HepG2 (cell line): Measurements from ENCODE around the gene STIP1. TPM values are rescaled to one million over a fixed set of nuclear protein-coding genes. Genes with fewer than 3 reads are reported as not detected.

Source experiments
- ELF4 ChIP-seq: sonication (generic); formaldehyde crosslinking; IDR thresholded peaks from 2 replicates; pipeline ENCODE4 v1.5.0; 2020; ENCODE audit warnings: missing genetic modification reagents, mild to moderate bottlenecking, moderate library complexity, borderline replicate concordance
- HMGA1 ChIP-seq: sonication (generic); formaldehyde crosslinking; conservative IDR thresholded peaks from 2 replicates; pipeline ENCODE4 v1.4.0; 2020; ENCODE audit warnings: missing genetic modification reagents
- HNRNPH1 ChIP-seq: fragments of 200-400 bp; formaldehyde crosslinking; optimal IDR thresholded peaks from 2 replicates; pipeline ENCODE3; 2017; ENCODE audit warnings: mild to moderate bottlenecking, low read depth, low read length
- KMT2B ChIP-seq: IDR thresholded peaks from 2 replicates; pipeline ENCODE4 v1.6.1; 2016; ENCODE audit warnings: missing genetic modification reagents, missing compliant biosample characterization
- NPAS2 ChIP-seq: sonication (generic); formaldehyde crosslinking; IDR thresholded peaks from 2 replicates; pipeline ENCODE4 v1.8.0; 2022; ENCODE audit warnings: mild to moderate bottlenecking, missing genetic modification reagents, borderline replicate concordance
- RFX3 ChIP-seq: IDR thresholded peaks from 2 replicates; pipeline ENCODE4 v1.6.1; 2016; ENCODE audit warnings: missing biosample characterization, missing genetic modification reagents
- SPEN ChIP-seq: sonication (generic); formaldehyde crosslinking; IDR thresholded peaks from 2 replicates; pipeline ENCODE4 v1.5.1; 2020; ENCODE audit warnings: low read depth, mild to moderate bottlenecking, missing genetic modification reagents
- TCF7L2 ChIP-seq: IDR thresholded peaks from 2 replicates; pipeline ENCODE4 v1.6.1; 2011; ENCODE audit warnings: mild to moderate bottlenecking, low read depth, low read length, moderate library complexity
- ZFP41 ChIP-seq: sonication (generic); formaldehyde crosslinking; IDR thresholded peaks from 2 replicates; pipeline ENCODE4 v1.4.0; 2020; ENCODE audit warnings: mild to moderate bottlenecking, missing genetic modification reagents, borderline replicate concordance
- ZNF20 ChIP-seq: sonication (generic); formaldehyde crosslinking; IDR thresholded peaks from 2 replicates; pipeline ENCODE4 v1.4.0; 2020; ENCODE audit warnings: mild to moderate bottlenecking, moderate library complexity, missing genetic modification reagents
- ZNF205 ChIP-seq: IDR thresholded peaks from 2 replicates; pipeline ENCODE4 v1.6.1; 2018; ENCODE audit warnings: missing biosample characterization, missing genetic modification reagents
- ZNF441 ChIP-seq: sonication (generic); formaldehyde crosslinking; IDR thresholded peaks from 2 replicates; pipeline ENCODE4 v1.7.0; 2021; ENCODE audit warnings: missing genetic modification reagents, borderline replicate concordance
- ZNF772 ChIP-seq: sonication (generic); formaldehyde crosslinking; IDR thresholded peaks from 2 replicates; pipeline ENCODE4 v1.5.0; 2020; ENCODE audit warnings: mild to moderate bottlenecking, missing genetic modification reagents
- ZNF781 ChIP-seq: sonication (generic); formaldehyde crosslinking; IDR thresholded peaks from 2 replicates; pipeline ENCODE4 v1.5.1; 2020; ENCODE audit warnings: borderline replicate concordance, mild to moderate bottlenecking, missing genetic modification reagents; ENCODE audit errors: not compliant biosample characterization
- polyA plus RNA-seq, 8 experiments: library from polyadenylated mRNA; depleted of rRNA in 3 of 8; stranded (reverse) in 7 of 8; unstranded in 1 of 8; fragments of >200 nt; fragmentation: Illumina TruSeq in 4 of 8; extraction: Trizol in 4 of 8; gene quantifications; 2 replicates each; pipeline versions ENCODE4 v1.2.1 to v1.2.3, GENCODE V29; 2011 to 2016; ENCODE audit warnings: low read depth in 4 of 8, missing spikeins in 1 of 8, mixed read lengths in 1 of 8; ENCODE audit not compliant: insufficient read depth in 1 of 8
- total RNA-seq, 5 experiments: library from RNA; depleted of rRNA; stranded (reverse); fragments of >200 nt; fragmentation: Illumina TruSeq; extraction: Trizol; gene quantifications; 2 replicates each; pipeline ENCODE4 v1.2.3, GENCODE V29; 2016; ENCODE audit warnings: low read depth in 1 of 5
- TF ChIP-seq, protein P1 (sequence below): sonication (generic); formaldehyde crosslinking; IDR thresholded peaks from 2 replicates; pipeline ENCODE4 v1.4.0; 2020; ENCODE audit warnings: missing genetic modification reagents
- TF ChIP-seq, protein P2 (sequence below): sonication (generic); formaldehyde crosslinking; IDR thresholded peaks from 2 replicates; pipeline ENCODE4 v1.4.0; 2020; ENCODE audit warnings: missing genetic modification reagents
- TF ChIP-seq, protein P3 (sequence below): sonication (generic); formaldehyde crosslinking; IDR thresholded peaks from 2 replicates; pipeline ENCODE4 v1.4.0; 2020; ENCODE audit warnings: missing genetic modification reagents, borderline replicate concordance
- TF ChIP-seq, protein P4 (sequence below): IDR thresholded peaks from 2 replicates; pipeline ENCODE4 v1.6.1; 2016
- TF ChIP-seq, protein P5 (sequence below): IDR thresholded peaks from 2 replicates; pipeline ENCODE4 v1.6.1; 2012; ENCODE audit warnings: inconsistent platforms
- TF ChIP-seq, protein P6 (sequence below): sonication (generic); formaldehyde crosslinking; IDR thresholded peaks from 2 replicates; pipeline ENCODE4 v1.4.0; 2020; ENCODE audit warnings: missing genetic modification reagents

STIP1 gene
- total and polyA plus RNA-seq, 2 of the 13 experiments (the other 11 are each of a cell fraction or from before 2014, with no cell fraction given), result 81.1 to 217 TPM

DNA sequence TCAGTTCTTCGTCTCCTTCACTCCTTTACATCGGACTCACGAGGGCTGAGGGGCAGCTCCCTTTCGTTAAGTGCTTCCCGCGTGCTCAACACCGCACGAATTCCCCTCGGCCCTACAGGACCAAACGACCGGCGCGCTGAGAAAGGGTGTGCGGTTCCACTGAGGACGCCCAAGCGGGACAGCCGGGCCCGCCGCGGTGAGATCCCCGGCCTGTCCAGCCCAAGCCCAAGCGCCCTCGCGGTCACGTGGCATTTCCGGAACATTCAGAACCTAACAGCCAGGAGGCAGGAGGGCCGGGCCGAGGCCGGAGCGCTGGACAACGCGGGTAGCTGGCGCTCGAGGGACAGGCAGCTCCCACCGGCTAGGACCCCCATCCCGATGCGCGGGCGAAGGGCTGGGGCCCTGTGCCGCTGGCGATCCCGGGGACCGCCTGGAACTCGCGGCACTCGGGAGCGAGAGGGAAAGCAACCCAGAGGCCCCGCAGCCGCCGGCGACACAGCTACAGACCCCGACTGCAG is 737 bp upstream of the STIP1 start (continued):
- TF ChIP-seq ZFP41 (CRISPR knock-in tag) (peak; percentile 93; the same call in 1 of the 2 replicates), TCF7L2 (no peak), ZNF441 (peak; percentile 90), ZNF781 (CRISPR knock-in tag) (peak; percentile 91), HMGA1 (no peak), RFX3 (CRISPR knock-in tag) (no peak), KMT2B (CRISPR knock-in tag) (peak; percentile 84), ZNF20 (peak; percentile 56; the same call in 1 of the 2 replicates), ZNF205 (CRISPR knock-in tag) (peak; percentile 71; the same call in 1 of the 2 replicates), NPAS2 (CRISPR knock-in tag) (no peak), SPEN (CRISPR knock-in tag) (peak; percentile 87), ZNF772 (CRISPR knock-in tag) (peak; percentile 93), ELF4 (no peak), HNRNPH1 (no peak)
- TF ChIP-seq, protein P1, sequence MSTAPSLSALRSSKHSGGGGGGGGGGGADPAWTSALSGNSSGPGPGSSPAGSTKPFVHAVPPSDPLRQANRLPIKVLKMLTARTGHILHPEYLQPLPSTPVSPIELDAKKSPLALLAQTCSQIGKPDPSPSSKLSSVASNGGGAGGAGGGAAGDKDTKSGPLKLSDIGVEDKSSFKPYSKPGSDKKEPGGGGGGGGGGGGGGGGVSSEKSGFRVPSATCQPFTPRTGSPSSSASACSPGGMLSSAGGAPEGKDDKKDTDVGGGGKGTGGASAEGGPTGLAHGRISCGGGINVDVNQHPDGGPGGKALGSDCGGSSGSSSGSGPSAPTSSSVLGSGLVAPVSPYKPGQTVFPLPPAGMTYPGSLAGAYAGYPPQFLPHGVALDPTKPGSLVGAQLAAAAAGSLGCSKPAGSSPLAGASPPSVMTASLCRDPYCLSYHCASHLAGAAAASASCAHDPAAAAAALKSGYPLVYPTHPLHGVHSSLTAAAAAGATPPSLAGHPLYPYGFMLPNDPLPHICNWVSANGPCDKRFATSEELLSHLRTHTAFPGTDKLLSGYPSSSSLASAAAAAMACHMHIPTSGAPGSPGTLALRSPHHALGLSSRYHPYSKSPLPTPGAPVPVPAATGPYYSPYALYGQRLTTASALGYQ, result peak; percentile 36; the same call in 1 of the 2 replicates
- TF ChIP-seq, protein P2, sequence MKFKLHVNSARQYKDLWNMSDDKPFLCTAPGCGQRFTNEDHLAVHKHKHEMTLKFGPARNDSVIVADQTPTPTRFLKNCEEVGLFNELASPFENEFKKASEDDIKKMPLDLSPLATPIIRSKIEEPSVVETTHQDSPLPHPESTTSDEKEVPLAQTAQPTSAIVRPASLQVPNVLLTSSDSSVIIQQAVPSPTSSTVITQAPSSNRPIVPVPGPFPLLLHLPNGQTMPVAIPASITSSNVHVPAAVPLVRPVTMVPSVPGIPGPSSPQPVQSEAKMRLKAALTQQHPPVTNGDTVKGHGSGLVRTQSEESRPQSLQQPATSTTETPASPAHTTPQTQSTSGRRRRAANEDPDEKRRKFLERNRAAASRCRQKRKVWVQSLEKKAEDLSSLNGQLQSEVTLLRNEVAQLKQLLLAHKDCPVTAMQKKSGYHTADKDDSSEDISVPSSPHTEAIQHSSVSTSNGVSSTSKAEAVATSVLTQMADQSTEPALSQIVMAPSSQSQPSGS (CRISPR knock-in tag), result peak; percentile 41
- TF ChIP-seq, protein P3, sequence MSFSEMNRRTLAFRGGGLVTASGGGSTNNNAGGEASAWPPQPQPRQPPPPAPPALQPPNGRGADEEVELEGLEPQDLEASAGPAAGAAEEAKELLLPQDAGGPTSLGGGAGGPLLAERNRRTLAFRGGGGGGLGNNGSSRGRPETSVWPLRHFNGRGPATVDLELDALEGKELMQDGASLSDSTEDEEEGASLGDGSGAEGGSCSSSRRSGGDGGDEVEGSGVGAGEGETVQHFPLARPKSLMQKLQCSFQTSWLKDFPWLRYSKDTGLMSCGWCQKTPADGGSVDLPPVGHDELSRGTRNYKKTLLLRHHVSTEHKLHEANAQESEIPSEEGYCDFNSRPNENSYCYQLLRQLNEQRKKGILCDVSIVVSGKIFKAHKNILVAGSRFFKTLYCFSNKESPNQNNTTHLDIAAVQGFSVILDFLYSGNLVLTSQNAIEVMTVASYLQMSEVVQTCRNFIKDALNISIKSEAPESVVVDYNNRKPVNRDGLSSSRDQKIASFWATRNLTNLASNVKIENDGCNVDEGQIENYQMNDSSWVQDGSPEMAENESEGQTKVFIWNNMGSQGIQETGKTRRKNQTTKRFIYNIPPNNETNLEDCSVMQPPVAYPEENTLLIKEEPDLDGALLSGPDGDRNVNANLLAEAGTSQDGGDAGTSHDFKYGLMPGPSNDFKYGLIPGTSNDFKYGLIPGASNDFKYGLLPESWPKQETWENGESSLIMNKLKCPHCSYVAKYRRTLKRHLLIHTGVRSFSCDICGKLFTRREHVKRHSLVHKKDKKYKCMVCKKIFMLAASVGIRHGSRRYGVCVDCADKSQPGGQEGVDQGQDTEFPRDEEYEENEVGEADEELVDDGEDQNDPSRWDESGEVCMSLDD (CRISPR knock-in tag), result 0 out of 2 replicates have a peak, but pooled peaks have one; percentile 24
- TF ChIP-seq, protein P4, sequence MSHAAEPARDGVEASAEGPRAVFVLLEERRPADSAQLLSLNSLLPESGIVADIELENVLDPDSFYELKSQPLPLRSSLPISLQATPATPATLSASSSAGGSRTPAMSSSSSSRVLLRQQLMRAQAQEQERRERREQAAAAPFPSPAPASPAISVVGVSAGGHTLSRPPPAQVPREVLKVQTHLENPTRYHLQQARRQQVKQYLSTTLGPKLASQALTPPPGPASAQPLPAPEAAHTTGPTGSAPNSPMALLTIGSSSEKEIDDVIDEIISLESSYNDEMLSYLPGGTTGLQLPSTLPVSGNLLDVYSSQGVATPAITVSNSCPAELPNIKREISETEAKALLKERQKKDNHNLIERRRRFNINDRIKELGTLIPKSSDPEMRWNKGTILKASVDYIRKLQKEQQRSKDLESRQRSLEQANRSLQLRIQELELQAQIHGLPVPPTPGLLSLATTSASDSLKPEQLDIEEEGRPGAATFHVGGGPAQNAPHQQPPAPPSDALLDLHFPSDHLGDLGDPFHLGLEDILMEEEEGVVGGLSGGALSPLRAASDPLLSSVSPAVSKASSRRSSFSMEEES (CRISPR knock-in tag), result peak; percentile 86
- TF ChIP-seq, protein P5, sequence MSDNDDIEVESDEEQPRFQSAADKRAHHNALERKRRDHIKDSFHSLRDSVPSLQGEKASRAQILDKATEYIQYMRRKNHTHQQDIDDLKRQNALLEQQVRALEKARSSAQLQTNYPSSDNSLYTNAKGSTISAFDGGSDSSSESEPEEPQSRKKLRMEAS, result peak; percentile 98
- TF ChIP-seq, protein P6, sequence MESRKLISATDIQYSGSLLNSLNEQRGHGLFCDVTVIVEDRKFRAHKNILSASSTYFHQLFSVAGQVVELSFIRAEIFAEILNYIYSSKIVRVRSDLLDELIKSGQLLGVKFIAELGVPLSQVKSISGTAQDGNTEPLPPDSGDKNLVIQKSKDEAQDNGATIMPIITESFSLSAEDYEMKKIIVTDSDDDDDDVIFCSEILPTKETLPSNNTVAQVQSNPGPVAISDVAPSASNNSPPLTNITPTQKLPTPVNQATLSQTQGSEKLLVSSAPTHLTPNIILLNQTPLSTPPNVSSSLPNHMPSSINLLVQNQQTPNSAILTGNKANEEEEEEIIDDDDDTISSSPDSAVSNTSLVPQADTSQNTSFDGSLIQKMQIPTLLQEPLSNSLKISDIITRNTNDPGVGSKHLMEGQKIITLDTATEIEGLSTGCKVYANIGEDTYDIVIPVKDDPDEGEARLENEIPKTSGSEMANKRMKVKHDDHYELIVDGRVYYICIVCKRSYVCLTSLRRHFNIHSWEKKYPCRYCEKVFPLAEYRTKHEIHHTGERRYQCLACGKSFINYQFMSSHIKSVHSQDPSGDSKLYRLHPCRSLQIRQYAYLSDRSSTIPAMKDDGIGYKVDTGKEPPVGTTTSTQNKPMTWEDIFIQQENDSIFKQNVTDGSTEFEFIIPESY (CRISPR knock-in tag), result peak; percentile 38; the same call in 1 of the 2 replicates
